CD14-positive monocyte (primary cell): ENCODE measurements around the gene DMC1. TPM values are rescaled to one million over a fixed set of nuclear protein-coding genes. Genes with fewer than 3 reads are reported as not detected.

ENCODE experiments used
- DNase-seq, 3 donors: peaks; one replicate each; pipeline ENCODE4 v3.0.0-alpha.2; 2011 to 2022
- H2AFZ ChIP-seq: 2 replicates; pipeline ENCODE4 v1.6.0; 2012; ENCODE audit warnings: mild to moderate bottlenecking, low read depth, low read length, inconsistent platforms; ENCODE audit not compliant: insufficient read depth, poor library complexity, severe bottlenecking
- H3K27ac ChIP-seq, 2 donors: 1 replicate in 1 of 2; 2 replicates in 1 of 2; pipeline ENCODE4 v1.5.1; 2012 to 2013; ENCODE audit warnings: low read length in 2 of 2, control low read depth in 1 of 2, inconsistent platforms in 1 of 2, low read depth in 1 of 2, mild to moderate bottlenecking in 1 of 2
- H3K27me3 ChIP-seq, 2 donors: one replicate each; pipeline versions ENCODE4 v1.6.0 to v1.6.1; 2011 to 2013; ENCODE audit warnings: low read length in 2 of 2; ENCODE audit not compliant: control insufficient read depth in 2 of 2, insufficient read depth in 2 of 2
- H3K36me3 ChIP-seq, 2 donors: replicated peaks in 1 of 2; 1 replicate in 1 of 2; 2 replicates in 1 of 2; pipeline versions ENCODE4 v1.5.1 to v1.6.1; 2012 to 2013; ENCODE audit warnings: low read length in 2 of 2, control low read depth in 1 of 2, inconsistent platforms in 1 of 2, mild to moderate bottlenecking in 1 of 2; ENCODE audit not compliant: insufficient read depth in 2 of 2, control insufficient read depth in 1 of 2
- H3K4me1 ChIP-seq, 2 donors: 1 replicate in 1 of 2; 2 replicates in 1 of 2; pipeline versions ENCODE4 v1.5.1 to v1.6.1; 2012 to 2013; ENCODE audit warnings: low read length in 2 of 2, control low read depth in 1 of 2, inconsistent platforms in 1 of 2, mild to moderate bottlenecking in 1 of 2, moderate library complexity in 1 of 2; ENCODE audit not compliant: insufficient read depth in 2 of 2, control insufficient read depth in 1 of 2
- H3K4me2 ChIP-seq: replicated peaks from 2 replicates; pipeline ENCODE3; 2012; ENCODE audit warnings: low read length, moderate library complexity, mild to moderate bottlenecking; ENCODE audit not compliant: poor library complexity, severe bottlenecking; ENCODE audit errors: extremely low read depth
- H3K4me3 ChIP-seq, 3 experiments: fragments of 200-600 bp in 1 of 3; sonication (generic) in 1 of 3; replicated peaks in 1 of 3; 1 replicate in 2 of 3; 2 replicates in 1 of 3; pipeline ENCODE4 v1.5.1; 2011 to 2013; ENCODE audit warnings: low read length in 3 of 3, mild to moderate bottlenecking in 3 of 3, control low read depth in 2 of 3, low read depth in 2 of 3, inconsistent platforms in 1 of 3, moderate library complexity in 1 of 3
- H3K79me2 ChIP-seq: 2 replicates; pipeline ENCODE4 v1.6.0; 2012; ENCODE audit warnings: mild to moderate bottlenecking, control low read depth, inconsistent platforms, low read length, moderate library complexity; ENCODE audit not compliant: insufficient read depth
- H3K9ac ChIP-seq: 2 replicates; pipeline ENCODE4 v1.6.0; 2017; ENCODE audit warnings: low read length, mild to moderate bottlenecking; ENCODE audit not compliant: insufficient read depth, poor library complexity, severe bottlenecking
- H3K9me3 ChIP-seq, 2 donors: replicated peaks in 1 of 2; 1 replicate in 1 of 2; 2 replicates in 1 of 2; pipeline versions ENCODE4 v1.5.1 to v1.6.1; 2012 to 2013; ENCODE audit warnings: low read length in 2 of 2, control low read depth in 1 of 2; ENCODE audit not compliant: control insufficient read depth in 1 of 2, insufficient read depth in 1 of 2
- H4K20me1 ChIP-seq: 2 replicates; pipeline ENCODE4 v1.6.0; 2012; ENCODE audit warnings: mild to moderate bottlenecking, low read length, control low read depth, moderate library complexity; ENCODE audit not compliant: insufficient read depth
- H3K27ac Mint-ChIP-seq, 7 donors: one replicate each; pipeline ENCODE4 v1.8.0; 2020; ENCODE audit warnings: mild to moderate bottlenecking in 7 of 7, mixed read lengths in 7 of 7, moderate library complexity in 6 of 7, inconsistent platforms in 2 of 7
- H3K27me3 Mint-ChIP-seq, 3 donors: one replicate each; pipeline ENCODE4 v1.8.0; 2021 to 2022; ENCODE audit warnings: low read depth in 3 of 3, mild to moderate bottlenecking in 3 of 3, mixed read lengths in 3 of 3, moderate library complexity in 3 of 3, inconsistent platforms in 1 of 3
- H3K36me3 Mint-ChIP-seq, 2 donors: one replicate each; pipeline ENCODE4 v1.8.0; 2020; ENCODE audit warnings: mixed read lengths in 2 of 2, inconsistent platforms in 1 of 2, mild to moderate bottlenecking in 1 of 2
- H3K4me1 Mint-ChIP-seq: one replicate; pipeline ENCODE4 v1.8.0; 2020; ENCODE audit warnings: mild to moderate bottlenecking, mixed read lengths
- H3K4me3 Mint-ChIP-seq, 2 donors: one replicate each; pipeline ENCODE4 v1.8.0; 2020; ENCODE audit warnings: mild to moderate bottlenecking in 2 of 2, mixed read lengths in 2 of 2, moderate library complexity in 1 of 2
- H3K9me3 Mint-ChIP-seq, 7 donors: one replicate each; pipeline ENCODE4 v1.8.0; 2020 to 2022; ENCODE audit warnings: mixed read lengths in 7 of 7, mild to moderate bottlenecking in 6 of 7, moderate library complexity in 6 of 7, inconsistent platforms in 2 of 7
- WGBS: methylation state at CpG from one replicate; pipeline ENCODE4 v1.1.5; 2013; ENCODE audit warnings: missing lambda C conversion rate; ENCODE audit not compliant: insufficient coverage; 5-methylcytosine and 5-hydroxymethylcytosine counted together
- intact Hi-C, 2 donors: fragments of 100-400 bp; cut with micrococcal nuclease; formaldehyde crosslinking; loops; one replicate each; pipeline versions ENCODE4 v1.15.0 to v1.15.1; 2023
- polyA plus RNA-seq, 3 donors: library from polyadenylated mRNA; depleted of rRNA in 1 of 3; unstranded in 2 of 3; stranded (reverse) in 1 of 3; fragments of 300-500 nt in 2 of 3; fragments of >200 nt in 1 of 3; fragmentation: Illumina TruSeq in 2 of 3; gene quantifications; 1 replicate in 2 of 3; 2 replicates in 1 of 3; pipeline ENCODE4 v1.2.3, GENCODE V29; 2012 to 2021
- TF ChIP-seq, protein P1 (sequence below): fragments of 200-600 bp; IDR thresholded peaks from one replicate; pipeline ENCODE4 v1.8.0; 2022; ENCODE audit warnings: antibody characterized with exemption, mild to moderate bottlenecking

The DMC1 gene
- polyA plus RNA-seq, 3 donors: not detected

DNA sequence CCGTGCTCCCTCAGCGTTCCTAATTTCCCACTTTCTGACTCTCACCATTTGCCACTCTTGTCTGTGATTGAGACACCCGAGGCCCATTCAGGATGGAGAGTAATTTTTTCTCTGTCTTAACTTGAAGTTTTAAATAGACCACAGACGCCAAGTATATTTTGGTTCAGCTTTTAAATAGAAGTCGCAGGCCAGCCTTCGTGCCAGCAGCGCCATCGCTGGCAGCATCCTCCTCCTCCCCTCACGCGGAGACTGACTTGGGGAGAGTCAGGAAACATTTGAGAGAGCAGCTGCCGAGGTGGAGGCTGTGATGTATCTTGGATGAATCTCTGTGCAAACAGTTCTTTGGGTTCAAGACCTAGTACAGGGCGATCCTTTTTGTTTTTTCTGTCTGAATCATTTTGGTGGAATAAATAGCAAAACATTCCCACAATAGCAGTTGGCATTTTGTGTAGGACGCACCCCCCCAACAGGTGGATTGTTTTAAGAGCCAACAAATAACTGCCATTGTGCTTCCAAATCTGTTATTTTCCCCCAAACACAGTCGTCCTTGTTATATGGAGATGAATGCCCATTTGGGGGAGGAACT is 889 bp upstream of the DMC1 start:
- Mint-ChIP-seq H3K9me3 (peaks cover 0 to 7% (median 2%) of the 10 kb centered on the region in 7 donors), H3K27ac (peak overlapping the region in 4 of 7 donors; percentile 29 to 80 (median 46)), H3K4me1 (peaks cover 37% of the 10 kb centered on the region), H3K27me3 (peaks cover 59 to 71% (median 67%) of the 10 kb centered on the region in 3 donors), H3K4me3 (peak overlapping the region; percentile 77 to 93), H3K36me3 (peaks cover 0 to 8% of the 10 kb centered on the region in 2 donors)
- peak in 1 of 3 donors; percentile 8 for DNase-seq
- Histone ChIP-seq H3K9ac (no peak overlapping the region), H3K4me1 (peaks cover 25 to 39% of the 10 kb centered on the region in 2 donors), H3K27ac (no peak overlapping the region), H3K4me2 (peak overlapping the region; percentile 76), H2AFZ (peak overlapping the region; percentile 72), H3K79me2 (no peaks in the 10 kb centered on the region), H3K9me3 (no peaks in the 10 kb centered on the region), H3K4me3 (peak overlapping the region; percentile 1 to 72 (median 30)), H3K27me3 (peaks cover 50 to 64% of the 10 kb centered on the region in 2 donors), H4K20me1 (peaks cover 6% of the 10 kb centered on the region), H3K36me3 (no peaks in the 10 kb centered on the region)
- TF ChIP-seq, protein P1, sequence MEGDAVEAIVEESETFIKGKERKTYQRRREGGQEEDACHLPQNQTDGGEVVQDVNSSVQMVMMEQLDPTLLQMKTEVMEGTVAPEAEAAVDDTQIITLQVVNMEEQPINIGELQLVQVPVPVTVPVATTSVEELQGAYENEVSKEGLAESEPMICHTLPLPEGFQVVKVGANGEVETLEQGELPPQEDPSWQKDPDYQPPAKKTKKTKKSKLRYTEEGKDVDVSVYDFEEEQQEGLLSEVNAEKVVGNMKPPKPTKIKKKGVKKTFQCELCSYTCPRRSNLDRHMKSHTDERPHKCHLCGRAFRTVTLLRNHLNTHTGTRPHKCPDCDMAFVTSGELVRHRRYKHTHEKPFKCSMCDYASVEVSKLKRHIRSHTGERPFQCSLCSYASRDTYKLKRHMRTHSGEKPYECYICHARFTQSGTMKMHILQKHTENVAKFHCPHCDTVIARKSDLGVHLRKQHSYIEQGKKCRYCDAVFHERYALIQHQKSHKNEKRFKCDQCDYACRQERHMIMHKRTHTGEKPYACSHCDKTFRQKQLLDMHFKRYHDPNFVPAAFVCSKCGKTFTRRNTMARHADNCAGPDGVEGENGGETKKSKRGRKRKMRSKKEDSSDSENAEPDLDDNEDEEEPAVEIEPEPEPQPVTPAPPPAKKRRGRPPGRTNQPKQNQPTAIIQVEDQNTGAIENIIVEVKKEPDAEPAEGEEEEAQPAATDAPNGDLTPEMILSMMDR: no peak
- no CpG with 5 or more reads among the region's 14 CpGs for WGBS
- intact Hi-C loops: loop anchor here (5.0 to 10.0 kb wide), 3 partner anchors 156 to 519 kb away; no protein-coding TSS in a partner anchor

DNA sequence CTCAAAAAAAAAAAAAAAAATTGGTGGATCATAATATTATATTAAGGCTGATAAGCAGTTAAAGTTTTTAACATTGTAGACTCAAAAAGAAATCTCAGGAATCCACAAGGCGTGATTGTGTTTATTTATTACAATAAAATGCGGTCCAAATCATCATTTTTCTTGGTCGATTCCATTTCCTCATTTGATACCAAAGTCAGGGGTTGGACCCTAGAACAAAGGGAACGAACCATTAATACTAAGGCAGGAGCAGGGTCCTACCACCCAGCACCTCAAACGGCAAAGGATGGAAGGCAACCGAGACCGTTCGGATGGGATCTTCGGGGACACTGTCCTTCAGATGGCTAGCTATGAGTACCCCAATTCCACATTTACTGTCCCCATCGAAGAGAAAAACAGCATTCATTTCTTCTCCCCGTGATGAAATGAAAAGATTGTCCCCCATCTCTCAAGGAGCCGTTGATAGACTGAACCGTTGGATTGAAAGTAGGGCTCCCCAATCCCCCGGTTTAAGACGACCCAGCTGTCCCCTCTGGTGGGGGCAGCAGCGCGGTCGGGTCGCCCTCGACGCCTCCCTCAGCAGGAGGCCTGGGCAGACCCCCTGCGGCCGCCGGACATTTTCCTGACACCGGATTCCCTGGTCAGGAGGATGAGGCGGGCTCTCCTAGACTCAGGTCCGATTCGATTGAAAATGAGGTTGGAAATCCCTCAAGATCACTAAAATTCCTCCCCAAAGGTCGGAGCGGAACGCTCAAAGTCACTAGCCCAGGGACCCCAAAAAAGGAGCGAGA is 607 bp downstream of the DMC1 start:
- no peaks in the 10 kb centered on the region for H3K79me2 ChIP-seq
- 48% methylated on average over 17 of the region's 32 CpGs for WGBS
- H3K36me3 ChIP-seq: no peaks in the 10 kb centered on the region
- Mint-ChIP-seq H3K9me3 (peaks cover 0 to 7% (median 2%) of the 10 kb centered on the region in 7 donors), H3K27ac (peak overlapping the region in 1 of 7 donors; percentile 43), H3K36me3 (peaks cover 0 to 13% of the 10 kb centered on the region in 2 donors), H3K4me3 (peak overlapping the region; percentile 77 to 93), H3K4me1 (peaks cover 37% of the 10 kb centered on the region), H3K27me3 (peaks cover 74 to 82% (median 78%) of the 10 kb centered on the region in 3 donors)
- H3K4me2 ChIP-seq: peak overlapping the region; percentile 76
- no peak overlapping the region for H3K9ac ChIP-seq
- H3K4me1 ChIP-seq: peaks cover 25 to 39% of the 10 kb centered on the region in 2 donors
- no peak for DNase-seq
- no peak overlapping the region for H2AFZ ChIP-seq
- intact Hi-C loops: loop anchor here (5.0 kb wide), 1 partner anchor 57 kb away; no protein-coding TSS in a partner anchor
- H3K27ac ChIP-seq: no peak overlapping the region
- H3K4me3 ChIP-seq: peak overlapping the region in 2 of 3 experiments; percentile 7 to 72
- H3K27me3 ChIP-seq: peaks cover 64 to 79% of the 10 kb centered on the region in 2 donors
- peaks cover 6% of the 10 kb centered on the region for H4K20me1 ChIP-seq
- TF ChIP-seq, protein P1: no peak
- no peaks in the 10 kb centered on the region for H3K9me3 ChIP-seq
